ENCODE measurements around the gene LHX4.

DNA sequence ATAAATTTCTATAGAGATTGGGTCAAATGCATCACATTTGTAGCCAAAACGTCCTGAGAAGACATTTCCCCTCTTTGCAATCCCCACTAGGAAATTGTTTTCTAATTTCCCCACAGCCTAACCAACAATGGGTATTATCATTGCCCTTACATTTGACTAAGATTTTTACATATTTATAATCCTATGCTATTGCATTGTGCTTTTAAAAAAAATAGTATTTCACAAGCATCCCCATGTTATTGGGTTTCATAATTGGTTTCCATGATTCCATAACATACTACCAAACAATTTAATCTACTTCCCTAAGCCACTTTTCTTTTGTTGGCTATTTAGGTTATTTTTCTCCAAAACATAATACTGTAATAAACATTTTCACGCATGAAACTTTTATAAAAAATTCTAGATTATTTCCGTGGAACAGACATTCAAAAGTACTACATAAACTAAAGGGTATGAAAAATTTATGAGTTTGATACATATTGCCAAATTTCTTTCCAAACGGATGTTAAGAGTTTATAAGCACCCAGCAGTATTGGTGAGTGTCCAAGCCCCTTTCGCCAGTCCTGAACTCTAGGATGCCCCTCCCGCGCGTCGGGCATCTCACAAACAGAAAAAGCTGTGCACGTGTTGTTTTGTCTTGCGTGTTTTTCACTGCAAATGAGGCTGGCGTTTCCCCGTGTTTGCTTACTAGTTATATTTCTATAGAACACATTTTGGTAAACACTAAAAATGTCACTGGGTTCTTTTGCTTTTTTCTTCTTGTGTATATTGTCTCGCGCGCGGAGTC lies 2.0 kb upstream of the LHX4 start:
- TF ChIP-seq, protein P1, sequence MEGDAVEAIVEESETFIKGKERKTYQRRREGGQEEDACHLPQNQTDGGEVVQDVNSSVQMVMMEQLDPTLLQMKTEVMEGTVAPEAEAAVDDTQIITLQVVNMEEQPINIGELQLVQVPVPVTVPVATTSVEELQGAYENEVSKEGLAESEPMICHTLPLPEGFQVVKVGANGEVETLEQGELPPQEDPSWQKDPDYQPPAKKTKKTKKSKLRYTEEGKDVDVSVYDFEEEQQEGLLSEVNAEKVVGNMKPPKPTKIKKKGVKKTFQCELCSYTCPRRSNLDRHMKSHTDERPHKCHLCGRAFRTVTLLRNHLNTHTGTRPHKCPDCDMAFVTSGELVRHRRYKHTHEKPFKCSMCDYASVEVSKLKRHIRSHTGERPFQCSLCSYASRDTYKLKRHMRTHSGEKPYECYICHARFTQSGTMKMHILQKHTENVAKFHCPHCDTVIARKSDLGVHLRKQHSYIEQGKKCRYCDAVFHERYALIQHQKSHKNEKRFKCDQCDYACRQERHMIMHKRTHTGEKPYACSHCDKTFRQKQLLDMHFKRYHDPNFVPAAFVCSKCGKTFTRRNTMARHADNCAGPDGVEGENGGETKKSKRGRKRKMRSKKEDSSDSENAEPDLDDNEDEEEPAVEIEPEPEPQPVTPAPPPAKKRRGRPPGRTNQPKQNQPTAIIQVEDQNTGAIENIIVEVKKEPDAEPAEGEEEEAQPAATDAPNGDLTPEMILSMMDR (conservative IDR thresholded peaks at IDR 0.05), result no peak
- TF ChIP-seq ZFX (IDR thresholded peaks at IDR 0.05), result no peak

Data from C4-2B (cell line).